ENCODE results near the gene PRKD3. TPM values are rescaled to one million over a fixed set of nuclear protein-coding genes. Genes with fewer than 3 reads are reported as not detected.

The PRKD3 gene
- polyA plus RNA-seq, 1 donor from 2014 or later = 5.9 TPM

DNA sequence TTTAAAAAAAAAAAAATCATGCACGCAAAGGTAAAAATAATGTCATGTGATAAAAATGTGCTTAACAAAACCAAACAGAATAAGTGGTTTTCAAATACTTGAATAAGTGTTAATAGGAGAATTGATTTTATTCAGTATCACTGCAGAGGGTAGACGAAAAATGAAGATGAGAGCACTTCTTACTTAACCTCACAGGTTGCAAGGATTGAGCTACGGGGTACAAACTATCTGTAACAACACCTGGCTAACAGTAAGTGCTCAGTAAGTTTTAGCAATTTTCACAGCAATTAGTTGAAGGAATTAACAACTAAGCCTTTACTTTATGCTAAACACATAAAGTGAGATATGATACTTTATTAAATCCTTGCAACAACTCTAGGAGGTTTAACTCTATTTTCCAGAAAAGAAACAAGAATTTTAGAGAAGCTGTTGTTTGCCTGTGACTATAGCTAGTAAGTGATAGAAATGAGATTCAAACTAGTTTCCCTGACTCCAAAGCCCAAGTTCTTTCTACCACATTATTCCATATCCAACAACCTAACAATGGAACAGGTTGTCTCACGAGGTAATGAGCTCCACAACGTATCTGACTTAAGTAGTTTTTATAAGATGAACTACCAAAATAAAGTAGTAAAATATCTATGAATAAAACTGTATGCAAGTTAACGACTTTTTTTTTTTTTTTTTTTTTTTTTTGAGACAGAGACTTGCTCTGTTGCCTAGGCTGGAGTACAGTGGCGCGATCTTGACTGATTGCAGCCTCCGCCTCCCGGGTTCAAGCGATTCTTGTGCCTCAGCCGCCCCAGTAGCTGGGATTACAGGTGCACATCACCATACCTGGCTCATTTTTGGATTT, 4.7 kb downstream of the PRKD3 start:
- H3K36me3 ChIP-seq (ENCODE audit: insufficient read depth, low read length) = no peaks in the 10 kb centered on the region

DNA sequence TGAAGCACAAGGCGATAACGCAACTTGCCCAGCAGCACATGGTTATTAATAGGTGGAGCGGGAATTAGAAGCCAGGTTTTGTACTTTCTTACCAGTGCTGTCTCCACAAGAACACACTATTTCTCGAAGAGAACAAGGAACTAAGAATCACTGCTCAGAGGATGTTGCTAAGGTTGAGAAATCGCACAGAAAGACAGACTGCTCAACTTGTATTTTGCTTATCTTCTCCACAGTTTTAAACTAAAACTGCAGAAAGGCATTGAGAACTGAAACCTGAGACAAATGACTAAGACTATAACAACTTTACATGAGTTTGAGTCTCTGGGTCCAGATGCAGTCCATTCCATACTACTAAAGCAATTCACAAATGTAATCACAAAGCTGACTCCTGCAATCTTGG, 6.2 kb downstream of the PRKD3 start:
- Histone ChIP-seq H3K4me2 (ENCODE audit: low read length) (no peak overlapping the region), H3K27ac (ENCODE audit: low read length) (no peak overlapping the region), H3K9me2 (ENCODE audit: insufficient read depth, low read length) (no peaks in the 10 kb centered on the region), H3K36me3 (ENCODE audit: insufficient read depth, low read length) (no peaks in the 10 kb centered on the region), H4K20me1 (ENCODE audit: insufficient read depth) (no peaks in the 10 kb centered on the region), H2AFZ (ENCODE audit: low read depth, low read length) (no peak overlapping the region), H3K27me3 (ENCODE audit: insufficient read depth, low read depth, low read length) (peaks cover 2% of the 10 kb centered on the region), H3K9ac (ENCODE audit: low read length) (no peak overlapping the region), H3K9me3 (ENCODE audit: low read length) (no peaks in the 10 kb centered on the region), H3K79me2 (replicated peaks; ENCODE audit: insufficient read depth, low read length) (peaks cover 53% of the 10 kb centered on the region), H3K4me3 (ENCODE audit: low read length) (no peak overlapping the region), H3F3A (ENCODE audit: insufficient read depth, low read length, poor library complexity, severe bottlenecking) (peaks cover 6% of the 10 kb centered on the region)
- TF ChIP-seq TAF1 (IDR thresholded peaks at IDR 0.05; ENCODE audit: low read depth) (no peak), EP300 (conservative IDR thresholded peaks at IDR 0.05; ENCODE audit: poor library complexity, severe bottlenecking) (no peak), RAD21 (conservative IDR thresholded peaks at IDR 0.05) (no peak), POLR2AphosphoS5 (IDR thresholded peaks at IDR 0.05) (no peak), EZH2 (IDR thresholded peaks at IDR 0.05; ENCODE audit: borderline replicate concordance, insufficient read depth, low read length, poor library complexity, severe bottlenecking) (no peak)
- TF ChIP-seq, protein P1, sequence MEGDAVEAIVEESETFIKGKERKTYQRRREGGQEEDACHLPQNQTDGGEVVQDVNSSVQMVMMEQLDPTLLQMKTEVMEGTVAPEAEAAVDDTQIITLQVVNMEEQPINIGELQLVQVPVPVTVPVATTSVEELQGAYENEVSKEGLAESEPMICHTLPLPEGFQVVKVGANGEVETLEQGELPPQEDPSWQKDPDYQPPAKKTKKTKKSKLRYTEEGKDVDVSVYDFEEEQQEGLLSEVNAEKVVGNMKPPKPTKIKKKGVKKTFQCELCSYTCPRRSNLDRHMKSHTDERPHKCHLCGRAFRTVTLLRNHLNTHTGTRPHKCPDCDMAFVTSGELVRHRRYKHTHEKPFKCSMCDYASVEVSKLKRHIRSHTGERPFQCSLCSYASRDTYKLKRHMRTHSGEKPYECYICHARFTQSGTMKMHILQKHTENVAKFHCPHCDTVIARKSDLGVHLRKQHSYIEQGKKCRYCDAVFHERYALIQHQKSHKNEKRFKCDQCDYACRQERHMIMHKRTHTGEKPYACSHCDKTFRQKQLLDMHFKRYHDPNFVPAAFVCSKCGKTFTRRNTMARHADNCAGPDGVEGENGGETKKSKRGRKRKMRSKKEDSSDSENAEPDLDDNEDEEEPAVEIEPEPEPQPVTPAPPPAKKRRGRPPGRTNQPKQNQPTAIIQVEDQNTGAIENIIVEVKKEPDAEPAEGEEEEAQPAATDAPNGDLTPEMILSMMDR (IDR thresholded peaks at IDR 0.05; ENCODE audit: poor library complexity, severe bottlenecking) = no peak

More for the DNA sequence above, 4.7 kb downstream of the PRKD3 start:
- Histone ChIP-seq H3K4me2 (ENCODE audit: low read length) (no peak overlapping the region), H3K9me2 (ENCODE audit: insufficient read depth, low read length) (no peaks in the 10 kb centered on the region), H3K9me3 (ENCODE audit: low read length) (no peaks in the 10 kb centered on the region), H4K20me1 (ENCODE audit: insufficient read depth) (no peaks in the 10 kb centered on the region), H2AFZ (ENCODE audit: low read depth, low read length) (no peak overlapping the region), H3K9ac (ENCODE audit: low read length) (no peak overlapping the region), H3K27me3 (ENCODE audit: insufficient read depth, low read depth, low read length) (peaks cover 12% of the 10 kb centered on the region), H3K4me3 (ENCODE audit: low read length) (no peak overlapping the region), H3F3A (ENCODE audit: insufficient read depth, low read length, poor library complexity, severe bottlenecking) (peaks cover 6% of the 10 kb centered on the region), H3K79me2 (replicated peaks; ENCODE audit: insufficient read depth, low read length) (peaks cover 44% of the 10 kb centered on the region), H3K27ac (ENCODE audit: low read length) (no peak overlapping the region)
- TF ChIP-seq, protein P2, sequence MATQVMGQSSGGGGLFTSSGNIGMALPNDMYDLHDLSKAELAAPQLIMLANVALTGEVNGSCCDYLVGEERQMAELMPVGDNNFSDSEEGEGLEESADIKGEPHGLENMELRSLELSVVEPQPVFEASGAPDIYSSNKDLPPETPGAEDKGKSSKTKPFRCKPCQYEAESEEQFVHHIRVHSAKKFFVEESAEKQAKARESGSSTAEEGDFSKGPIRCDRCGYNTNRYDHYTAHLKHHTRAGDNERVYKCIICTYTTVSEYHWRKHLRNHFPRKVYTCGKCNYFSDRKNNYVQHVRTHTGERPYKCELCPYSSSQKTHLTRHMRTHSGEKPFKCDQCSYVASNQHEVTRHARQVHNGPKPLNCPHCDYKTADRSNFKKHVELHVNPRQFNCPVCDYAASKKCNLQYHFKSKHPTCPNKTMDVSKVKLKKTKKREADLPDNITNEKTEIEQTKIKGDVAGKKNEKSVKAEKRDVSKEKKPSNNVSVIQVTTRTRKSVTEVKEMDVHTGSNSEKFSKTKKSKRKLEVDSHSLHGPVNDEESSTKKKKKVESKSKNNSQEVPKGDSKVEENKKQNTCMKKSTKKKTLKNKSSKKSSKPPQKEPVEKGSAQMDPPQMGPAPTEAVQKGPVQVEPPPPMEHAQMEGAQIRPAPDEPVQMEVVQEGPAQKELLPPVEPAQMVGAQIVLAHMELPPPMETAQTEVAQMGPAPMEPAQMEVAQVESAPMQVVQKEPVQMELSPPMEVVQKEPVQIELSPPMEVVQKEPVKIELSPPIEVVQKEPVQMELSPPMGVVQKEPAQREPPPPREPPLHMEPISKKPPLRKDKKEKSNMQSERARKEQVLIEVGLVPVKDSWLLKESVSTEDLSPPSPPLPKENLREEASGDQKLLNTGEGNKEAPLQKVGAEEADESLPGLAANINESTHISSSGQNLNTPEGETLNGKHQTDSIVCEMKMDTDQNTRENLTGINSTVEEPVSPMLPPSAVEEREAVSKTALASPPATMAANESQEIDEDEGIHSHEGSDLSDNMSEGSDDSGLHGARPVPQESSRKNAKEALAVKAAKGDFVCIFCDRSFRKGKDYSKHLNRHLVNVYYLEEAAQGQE (IDR thresholded peaks at IDR 0.05; ENCODE audit: borderline replicate concordance) = no peak

DNA sequence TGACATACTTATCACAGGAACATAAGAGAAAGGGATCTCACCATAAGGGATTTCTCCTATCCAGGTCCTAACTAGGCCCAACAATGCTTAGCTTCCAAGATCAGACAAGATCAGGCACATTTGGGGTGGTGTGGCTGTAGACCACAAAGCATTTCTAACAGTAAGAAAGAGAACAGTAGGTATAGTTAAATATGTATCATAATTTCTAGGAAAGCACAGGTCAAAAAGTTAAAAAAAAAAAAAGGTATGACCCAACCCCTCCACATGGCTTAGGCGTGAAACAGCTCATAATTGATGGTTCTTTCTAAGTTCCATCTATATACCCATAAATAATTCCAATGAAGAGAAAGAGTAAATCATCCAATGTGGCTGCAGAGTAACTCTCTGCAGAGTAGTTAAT, 6.9 kb downstream of the PRKD3 start:
- no peak overlapping the region for H3K4me2 ChIP-seq (ENCODE audit: low read length)

More for the DNA sequence above, 6.9 kb downstream of the PRKD3 start:
- H3K36me3 ChIP-seq (ENCODE audit: insufficient read depth, low read length) = no peaks in the 10 kb centered on the region
- no peaks in the 10 kb centered on the region for H3K9me2 ChIP-seq (ENCODE audit: insufficient read depth, low read length)
- H3K27ac ChIP-seq (ENCODE audit: low read length) = no peak overlapping the region
- H4K20me1 ChIP-seq (ENCODE audit: insufficient read depth) = no peaks in the 10 kb centered on the region
- peaks cover 6% of the 10 kb centered on the region for H3F3A ChIP-seq (ENCODE audit: insufficient read depth, low read length, poor library complexity, severe bottlenecking)
- TF ChIP-seq POLR2AphosphoS5 (IDR thresholded peaks at IDR 0.05) (no peak), SMC3 (conservative IDR thresholded peaks at IDR 0.05; ENCODE audit: poor library complexity) (no peak), RAD21 (conservative IDR thresholded peaks at IDR 0.05) (no peak)
- H2AFZ ChIP-seq (ENCODE audit: low read depth, low read length) = no peak overlapping the region
- no peak overlapping the region for H3K9ac ChIP-seq (ENCODE audit: low read length)
- H3K9me3 ChIP-seq (ENCODE audit: low read length) = no peaks in the 10 kb centered on the region
- H3K4me3 ChIP-seq (ENCODE audit: low read length) = no peak overlapping the region
- H3K27me3 ChIP-seq (ENCODE audit: insufficient read depth, low read depth, low read length) = no peaks in the 10 kb centered on the region
- peaks cover 57% of the 10 kb centered on the region for H3K79me2 ChIP-seq (replicated peaks; ENCODE audit: insufficient read depth, low read length)

Data from neural cell (in vitro differentiated cells).